WTC11 (cell line): Measurements from ENCODE around the gene GALK2. TPM values are rescaled to one million over a fixed set of nuclear protein-coding genes. Genes with fewer than 3 reads are reported as not detected.
A peak's percentile ranks its signal among the peaks of the same experiment; 100 is the strongest.
"Not testable (repeated sequence)": the region's sequence is repeated elsewhere in the genome, so short reads cannot be mapped to it uniquely, and the experiment has no call there.

Source experiments
- ATAC-seq: fragments of 200-7000 bp; cut with Tn5 transposase; 2 replicates; pipeline ENCODE4 v1.10.0; 2021; ENCODE audit warnings: mild to moderate bottlenecking, moderate library complexity
- CTCF ChIA-PET: fragments of 300-600 bp; sonication (Branson Sonifier 250); formaldehyde crosslinking; loops from one replicate; lab custom pipeline; 2021; ENCODE audit warnings: antibody characterized with exemption; lab: Charles Lee
- POLR2A ChIA-PET: fragments of 350-600 bp; sonication (Branson Sonifier 250); formaldehyde crosslinking; loops from one replicate; lab custom pipeline; 2021; ENCODE audit warnings: antibody characterized with exemption; lab: Charles Lee
- DNase-seq: peaks from one replicate; pipeline ENCODE4 v3.0.0; 2021; ENCODE audit warnings: low spot score
- H3K27ac Mint-ChIP-seq: 2 replicates; pipeline ENCODE4 v1.8.0; 2021; ENCODE audit warnings: mixed read lengths
- H3K27me3 Mint-ChIP-seq: 2 replicates; pipeline ENCODE4 v1.8.0; 2021; ENCODE audit warnings: low read depth, mild to moderate bottlenecking, moderate library complexity, mixed read lengths
- H3K36me3 Mint-ChIP-seq: 2 replicates; pipeline ENCODE4 v1.8.0; 2021; ENCODE audit warnings: mixed read lengths
- H3K4me1 Mint-ChIP-seq: 2 replicates; pipeline ENCODE4 v1.8.0; 2022; ENCODE audit warnings: mixed read lengths
- H3K4me3 Mint-ChIP-seq: 2 replicates; pipeline ENCODE4 v1.8.0; 2021; ENCODE audit warnings: mild to moderate bottlenecking, moderate library complexity, mixed read lengths
- H3K9me3 Mint-ChIP-seq: 2 replicates; pipeline ENCODE4 v1.8.0; 2021; ENCODE audit warnings: mixed read lengths
- CREB1 ChIP-seq: sonication (generic); formaldehyde crosslinking; IDR thresholded peaks from 2 replicates; pipeline ENCODE4 v1.8.0; 2023; ENCODE audit warnings: mild to moderate bottlenecking, missing genetic modification reagents
- ELF4 ChIP-seq: sonication (generic); formaldehyde crosslinking; IDR thresholded peaks from 2 replicates; pipeline ENCODE4 v1.8.1; 2022; ENCODE audit warnings: low read depth, mild to moderate bottlenecking, moderate library complexity, missing genetic modification reagents
- HMGA2 ChIP-seq: fragments of 250-450 bp; sonication (Bioruptor Pico); IDR thresholded peaks from 2 replicates; pipeline ENCODE4 v1.4.0; 2021; ENCODE audit warnings: mild to moderate bottlenecking, moderate library complexity
- JAZF1 ChIP-seq: fragments of 250-450 bp; sonication (Bioruptor Pico); IDR thresholded peaks from 2 replicates; pipeline ENCODE4 v1.9.0; 2021; ENCODE audit warnings: moderate library complexity, mild to moderate bottlenecking, inconsistent platforms
- JUN ChIP-seq: sonication (generic); formaldehyde crosslinking; IDR thresholded peaks from 2 replicates; pipeline ENCODE4 v1.8.0; 2023; ENCODE audit warnings: mild to moderate bottlenecking, missing genetic modification reagents
- NFYB ChIP-seq: sonication (generic); formaldehyde crosslinking; conservative IDR thresholded peaks from 2 replicates; pipeline ENCODE4 v1.8.0; 2022; ENCODE audit warnings: low read depth, missing genetic modification reagents
- NR3C1 ChIP-seq: sonication (generic); formaldehyde crosslinking; conservative IDR thresholded peaks from 2 replicates; pipeline ENCODE4 v1.8.1; 2023; ENCODE audit warnings: low read depth, mild to moderate bottlenecking, missing genetic modification reagents
- TEAD4 ChIP-seq: sonication (generic); formaldehyde crosslinking; IDR thresholded peaks from 2 replicates; pipeline ENCODE4 v1.8.0; 2022; ENCODE audit warnings: mild to moderate bottlenecking, missing genetic modification reagents
- ZBTB21 ChIP-seq: sonication (generic); formaldehyde crosslinking; IDR thresholded peaks from 2 replicates; pipeline ENCODE4 v1.8.1; 2023; ENCODE audit warnings: mild to moderate bottlenecking, missing genetic modification reagents, borderline replicate concordance
- ZNF219 ChIP-seq: sonication (generic); formaldehyde crosslinking; IDR thresholded peaks from 2 replicates; pipeline ENCODE4 v1.8.0; 2023; ENCODE audit warnings: missing genetic modification reagents, mild to moderate bottlenecking, borderline replicate concordance
- ZNF317 ChIP-seq: sonication (generic); formaldehyde crosslinking; IDR thresholded peaks from 2 replicates; pipeline ENCODE4 v1.8.1; 2023; ENCODE audit warnings: low read depth, mild to moderate bottlenecking, moderate library complexity, missing genetic modification reagents, borderline replicate concordance
- total RNA-seq: library from RNA; stranded (reverse); gene quantifications from 3 replicates; pipeline ENCODE4 v1.2.3, GENCODE V29; 2021
- TF ChIP-seq, protein P1 (sequence below): sonication (generic); formaldehyde crosslinking; IDR thresholded peaks from 2 replicates; pipeline ENCODE4 v1.8.1; 2022; ENCODE audit warnings: missing genetic modification reagents, borderline replicate concordance
- TF ChIP-seq, protein P2 (sequence below): fragments of 250-450 bp; sonication (Bioruptor Pico); IDR thresholded peaks from 2 replicates; pipeline ENCODE4 v1.9.0; 2021; ENCODE audit warnings: mild to moderate bottlenecking, borderline replicate concordance
- TF ChIP-seq, protein P3 (sequence below): sonication (generic); formaldehyde crosslinking; IDR thresholded peaks from 2 replicates; pipeline ENCODE4 v1.8.1; 2023; ENCODE audit warnings: mild to moderate bottlenecking, missing genetic modification reagents
- TF ChIP-seq, protein P4 (sequence below): sonication (generic); formaldehyde crosslinking; IDR thresholded peaks from 2 replicates; pipeline ENCODE4 v1.8.1; 2023; ENCODE audit warnings: mild to moderate bottlenecking, missing genetic modification reagents, moderate library complexity
- TF ChIP-seq, protein P5 (sequence below): fragments of 250-450 bp; sonication (Bioruptor Pico); IDR thresholded peaks from 2 replicates; pipeline ENCODE4 v1.9.0; 2021; ENCODE audit warnings: mild to moderate bottlenecking
- TF ChIP-seq, protein P6 (sequence below): sonication (generic); formaldehyde crosslinking; IDR thresholded peaks from 2 replicates; pipeline ENCODE4 v1.8.0; 2023; ENCODE audit warnings: missing genetic modification reagents
- TF ChIP-seq, protein P7 (sequence below): fragments of 250-450 bp; sonication (Bioruptor Pico); conservative IDR thresholded peaks from 2 replicates; pipeline ENCODE4 v1.9.0; 2021; ENCODE audit warnings: mild to moderate bottlenecking

Gene GALK2
- total RNA-seq, 1 experiment from 2014 or later = 16.9 TPM

DNA sequence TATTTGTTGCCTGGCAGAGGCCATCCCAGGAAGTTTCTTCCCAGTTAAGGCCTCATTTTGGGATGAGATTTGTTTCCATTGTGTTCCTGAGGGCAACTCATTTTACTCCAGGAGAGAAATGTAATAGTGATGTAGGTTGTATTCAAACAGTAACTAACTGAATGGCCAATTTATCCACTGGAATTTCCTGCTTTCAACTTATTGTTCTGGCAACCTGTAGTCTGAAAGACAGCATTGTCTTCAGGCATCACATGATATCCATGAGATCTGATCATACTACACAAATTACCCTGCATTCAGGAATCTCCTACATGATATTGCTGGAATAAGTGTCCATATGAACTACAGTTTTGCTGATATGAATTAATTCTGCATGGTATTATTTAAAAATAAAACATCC is 173.5 kb downstream of the GALK2 start (continued):
- TF ChIP-seq, protein P1, sequence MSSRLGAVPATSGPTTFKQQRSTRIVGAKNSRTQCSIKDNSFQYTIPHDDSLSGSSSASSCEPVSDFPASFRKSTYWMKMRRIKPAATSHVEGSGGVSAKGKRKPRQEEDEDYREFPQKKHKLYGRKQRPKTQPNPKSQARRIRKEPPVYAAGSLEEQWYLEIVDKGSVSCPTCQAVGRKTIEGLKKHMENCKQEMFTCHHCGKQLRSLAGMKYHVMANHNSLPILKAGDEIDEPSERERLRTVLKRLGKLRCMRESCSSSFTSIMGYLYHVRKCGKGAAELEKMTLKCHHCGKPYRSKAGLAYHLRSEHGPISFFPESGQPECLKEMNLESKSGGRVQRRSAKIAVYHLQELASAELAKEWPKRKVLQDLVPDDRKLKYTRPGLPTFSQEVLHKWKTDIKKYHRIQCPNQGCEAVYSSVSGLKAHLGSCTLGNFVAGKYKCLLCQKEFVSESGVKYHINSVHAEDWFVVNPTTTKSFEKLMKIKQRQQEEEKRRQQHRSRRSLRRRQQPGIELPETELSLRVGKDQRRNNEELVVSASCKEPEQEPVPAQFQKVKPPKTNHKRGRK (CRISPR knock-in tag) = no peak
- no peak for TF ChIP-seq NR3C1 (CRISPR knock-in tag)

DNA sequence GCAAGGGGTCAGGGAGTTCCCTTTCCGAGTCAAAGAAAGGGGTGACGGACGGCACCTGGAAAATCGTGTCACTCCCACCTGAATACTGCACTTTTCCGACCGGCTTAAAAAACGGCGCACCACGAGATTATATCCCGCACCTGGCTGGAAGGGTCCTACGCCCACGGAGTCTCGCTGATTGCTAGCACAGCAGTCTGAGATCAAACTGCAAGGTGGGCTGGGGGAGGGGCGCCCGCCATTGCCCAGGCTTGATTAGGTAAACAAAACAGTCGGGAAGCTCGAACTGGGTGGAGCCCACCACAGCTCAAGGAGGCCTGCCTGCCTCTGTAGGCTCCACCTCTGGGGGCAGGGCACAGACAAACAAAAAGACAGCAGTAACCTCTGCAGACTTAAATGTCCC is 184.4 kb downstream of the GALK2 start:
- POLR2A ChIA-PET, ATAC-seq, H3K27me3 Mint-ChIP-seq, CTCF ChIA-PET, H3K27ac Mint-ChIP-seq, H3K4me3 Mint-ChIP-seq, H3K4me1 Mint-ChIP-seq: not testable (repeated sequence)
- DNase-seq = peak; percentile 42
- Mint-ChIP-seq H3K36me3 (peaks cover 19% of the 10 kb centered on the region), H3K9me3 (peaks cover 23% of the 10 kb centered on the region)

DNA sequence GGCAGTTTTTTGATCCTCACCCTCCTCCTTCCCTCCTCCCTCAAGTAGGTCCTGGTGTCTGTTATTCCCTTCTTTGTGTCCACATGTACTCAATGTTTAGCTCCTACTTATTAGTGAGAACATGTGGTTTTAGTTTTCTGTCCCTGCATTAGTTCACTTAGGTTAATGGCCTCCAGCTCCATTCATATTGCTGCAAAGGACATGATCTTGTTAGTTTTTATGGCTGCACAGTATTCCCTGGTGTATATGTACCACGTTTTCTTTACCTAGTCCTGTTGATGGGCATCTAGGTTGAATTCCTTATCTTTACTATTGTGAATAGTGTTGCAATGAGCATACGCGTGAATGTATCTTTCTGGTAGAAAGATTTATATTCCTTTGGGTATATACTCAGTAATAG is 191.3 kb downstream of the GALK2 start:
- H3K9me3 Mint-ChIP-seq = no peaks in the 10 kb centered on the region
- CTCF ChIA-PET = interaction anchor here (0.6 kb wide), 1 partner anchor 183 kb away, joined by 3 read pairs; no protein-coding TSS in a partner anchor
- POLR2A ChIA-PET = no interaction called here
- H3K27ac Mint-ChIP-seq = no peak overlapping the region
- H3K4me1 Mint-ChIP-seq = peaks cover 5% of the 10 kb centered on the region; the same call in 1 of the 2 replicates
- H3K4me3 Mint-ChIP-seq = no peak overlapping the region
- ATAC-seq = no peak
- DNase-seq = no peak
- no peak for TF ChIP-seq NR3C1 (CRISPR knock-in tag)
- no peak for TF ChIP-seq ZBTB21 (CRISPR knock-in tag)
- TF ChIP-seq NFYB (CRISPR knock-in tag) = no peak
- TF ChIP-seq, protein P2, sequence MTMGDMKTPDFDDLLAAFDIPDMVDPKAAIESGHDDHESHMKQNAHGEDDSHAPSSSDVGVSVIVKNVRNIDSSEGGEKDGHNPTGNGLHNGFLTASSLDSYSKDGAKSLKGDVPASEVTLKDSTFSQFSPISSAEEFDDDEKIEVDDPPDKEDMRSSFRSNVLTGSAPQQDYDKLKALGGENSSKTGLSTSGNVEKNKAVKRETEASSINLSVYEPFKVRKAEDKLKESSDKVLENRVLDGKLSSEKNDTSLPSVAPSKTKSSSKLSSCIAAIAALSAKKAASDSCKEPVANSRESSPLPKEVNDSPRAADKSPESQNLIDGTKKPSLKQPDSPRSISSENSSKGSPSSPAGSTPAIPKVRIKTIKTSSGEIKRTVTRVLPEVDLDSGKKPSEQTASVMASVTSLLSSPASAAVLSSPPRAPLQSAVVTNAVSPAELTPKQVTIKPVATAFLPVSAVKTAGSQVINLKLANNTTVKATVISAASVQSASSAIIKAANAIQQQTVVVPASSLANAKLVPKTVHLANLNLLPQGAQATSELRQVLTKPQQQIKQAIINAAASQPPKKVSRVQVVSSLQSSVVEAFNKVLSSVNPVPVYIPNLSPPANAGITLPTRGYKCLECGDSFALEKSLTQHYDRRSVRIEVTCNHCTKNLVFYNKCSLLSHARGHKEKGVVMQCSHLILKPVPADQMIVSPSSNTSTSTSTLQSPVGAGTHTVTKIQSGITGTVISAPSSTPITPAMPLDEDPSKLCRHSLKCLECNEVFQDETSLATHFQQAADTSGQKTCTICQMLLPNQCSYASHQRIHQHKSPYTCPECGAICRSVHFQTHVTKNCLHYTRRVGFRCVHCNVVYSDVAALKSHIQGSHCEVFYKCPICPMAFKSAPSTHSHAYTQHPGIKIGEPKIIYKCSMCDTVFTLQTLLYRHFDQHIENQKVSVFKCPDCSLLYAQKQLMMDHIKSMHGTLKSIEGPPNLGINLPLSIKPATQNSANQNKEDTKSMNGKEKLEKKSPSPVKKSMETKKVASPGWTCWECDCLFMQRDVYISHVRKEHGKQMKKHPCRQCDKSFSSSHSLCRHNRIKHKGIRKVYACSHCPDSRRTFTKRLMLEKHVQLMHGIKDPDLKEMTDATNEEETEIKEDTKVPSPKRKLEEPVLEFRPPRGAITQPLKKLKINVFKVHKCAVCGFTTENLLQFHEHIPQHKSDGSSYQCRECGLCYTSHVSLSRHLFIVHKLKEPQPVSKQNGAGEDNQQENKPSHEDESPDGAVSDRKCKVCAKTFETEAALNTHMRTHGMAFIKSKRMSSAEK (CRISPR knock-in tag) = no peak
- TF ChIP-seq, protein P3, sequence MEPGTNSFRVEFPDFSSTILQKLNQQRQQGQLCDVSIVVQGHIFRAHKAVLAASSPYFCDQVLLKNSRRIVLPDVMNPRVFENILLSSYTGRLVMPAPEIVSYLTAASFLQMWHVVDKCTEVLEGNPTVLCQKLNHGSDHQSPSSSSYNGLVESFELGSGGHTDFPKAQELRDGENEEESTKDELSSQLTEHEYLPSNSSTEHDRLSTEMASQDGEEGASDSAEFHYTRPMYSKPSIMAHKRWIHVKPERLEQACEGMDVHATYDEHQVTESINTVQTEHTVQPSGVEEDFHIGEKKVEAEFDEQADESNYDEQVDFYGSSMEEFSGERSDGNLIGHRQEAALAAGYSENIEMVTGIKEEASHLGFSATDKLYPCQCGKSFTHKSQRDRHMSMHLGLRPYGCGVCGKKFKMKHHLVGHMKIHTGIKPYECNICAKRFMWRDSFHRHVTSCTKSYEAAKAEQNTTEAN (CRISPR knock-in tag) = no peak
- TF ChIP-seq ZNF317 (CRISPR knock-in tag) = no peak
- TF ChIP-seq, protein P4, sequence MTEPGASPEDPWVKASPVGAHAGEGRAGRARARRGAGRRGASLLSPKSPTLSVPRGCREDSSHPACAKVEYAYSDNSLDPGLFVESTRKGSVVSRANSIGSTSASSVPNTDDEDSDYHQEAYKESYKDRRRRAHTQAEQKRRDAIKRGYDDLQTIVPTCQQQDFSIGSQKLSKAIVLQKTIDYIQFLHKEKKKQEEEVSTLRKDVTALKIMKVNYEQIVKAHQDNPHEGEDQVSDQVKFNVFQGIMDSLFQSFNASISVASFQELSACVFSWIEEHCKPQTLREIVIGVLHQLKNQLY (CRISPR knock-in tag) = no peak
- no peak for TF ChIP-seq TEAD4
- TF ChIP-seq HMGA2 = no peak
- TF ChIP-seq JUN (CRISPR knock-in tag) = no peak
- TF ChIP-seq ELF4 = no peak
- H3K36me3 Mint-ChIP-seq = 0 out of 2 replicates have a peak, but pooled peaks cover 2% of the 10 kb centered on the region
- H3K27me3 Mint-ChIP-seq = no peaks in the 10 kb centered on the region

DNA sequence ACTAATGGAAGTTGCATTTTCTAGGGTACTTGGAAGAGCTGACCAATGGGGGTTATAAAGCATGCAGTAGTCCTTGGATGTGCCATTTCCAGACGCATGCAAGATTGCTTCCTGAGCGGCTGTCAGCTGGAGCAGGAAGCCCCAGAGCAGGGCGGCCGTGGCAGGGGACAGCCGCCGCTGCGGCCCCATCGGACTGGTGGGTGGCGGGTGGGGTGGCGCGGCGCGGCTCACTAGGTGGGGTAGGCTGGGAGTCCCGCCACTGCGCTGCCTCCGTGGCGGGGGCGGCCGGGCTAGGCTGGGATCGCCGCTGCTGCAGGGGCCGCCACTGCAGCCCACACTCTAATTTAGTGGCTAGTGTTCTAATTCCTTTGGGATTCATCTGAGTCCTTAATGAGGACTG is 196.4 kb downstream of the GALK2 start:
- Mint-ChIP-seq H3K9me3 (no peaks in the 10 kb centered on the region), H3K36me3 (no peaks in the 10 kb centered on the region), H3K27me3 (no peaks in the 10 kb centered on the region), H3K4me1 (peaks cover 5% of the 10 kb centered on the region; the same call in 1 of the 2 replicates), H3K4me3 (no peak overlapping the region), H3K27ac (no peak overlapping the region)
- no peak for DNase-seq
- CTCF ChIA-PET = interaction anchor here (1.4 kb wide), 1 partner anchor 56 kb away, joined by 3 read pairs; the partner anchor contains the start of gene FGF7
- ATAC-seq = no peak
- POLR2A ChIA-PET = no interaction called here
- TF ChIP-seq ZNF317 (CRISPR knock-in tag) (no peak), ZNF219 (CRISPR knock-in tag) (no peak), CREB1 (CRISPR knock-in tag) (no peak), JAZF1 (CRISPR knock-in tag) (no peak)
- TF ChIP-seq, protein P5, sequence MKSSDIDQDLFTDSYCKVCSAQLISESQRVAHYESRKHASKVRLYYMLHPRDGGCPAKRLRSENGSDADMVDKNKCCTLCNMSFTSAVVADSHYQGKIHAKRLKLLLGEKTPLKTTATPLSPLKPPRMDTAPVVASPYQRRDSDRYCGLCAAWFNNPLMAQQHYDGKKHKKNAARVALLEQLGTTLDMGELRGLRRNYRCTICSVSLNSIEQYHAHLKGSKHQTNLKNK (CRISPR knock-in tag) = no peak
- TF ChIP-seq, protein P6, sequence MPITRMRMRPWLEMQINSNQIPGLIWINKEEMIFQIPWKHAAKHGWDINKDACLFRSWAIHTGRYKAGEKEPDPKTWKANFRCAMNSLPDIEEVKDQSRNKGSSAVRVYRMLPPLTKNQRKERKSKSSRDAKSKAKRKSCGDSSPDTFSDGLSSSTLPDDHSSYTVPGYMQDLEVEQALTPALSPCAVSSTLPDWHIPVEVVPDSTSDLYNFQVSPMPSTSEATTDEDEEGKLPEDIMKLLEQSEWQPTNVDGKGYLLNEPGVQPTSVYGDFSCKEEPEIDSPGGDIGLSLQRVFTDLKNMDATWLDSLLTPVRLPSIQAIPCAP (CRISPR knock-in tag) = no peak
- TF ChIP-seq, protein P7, sequence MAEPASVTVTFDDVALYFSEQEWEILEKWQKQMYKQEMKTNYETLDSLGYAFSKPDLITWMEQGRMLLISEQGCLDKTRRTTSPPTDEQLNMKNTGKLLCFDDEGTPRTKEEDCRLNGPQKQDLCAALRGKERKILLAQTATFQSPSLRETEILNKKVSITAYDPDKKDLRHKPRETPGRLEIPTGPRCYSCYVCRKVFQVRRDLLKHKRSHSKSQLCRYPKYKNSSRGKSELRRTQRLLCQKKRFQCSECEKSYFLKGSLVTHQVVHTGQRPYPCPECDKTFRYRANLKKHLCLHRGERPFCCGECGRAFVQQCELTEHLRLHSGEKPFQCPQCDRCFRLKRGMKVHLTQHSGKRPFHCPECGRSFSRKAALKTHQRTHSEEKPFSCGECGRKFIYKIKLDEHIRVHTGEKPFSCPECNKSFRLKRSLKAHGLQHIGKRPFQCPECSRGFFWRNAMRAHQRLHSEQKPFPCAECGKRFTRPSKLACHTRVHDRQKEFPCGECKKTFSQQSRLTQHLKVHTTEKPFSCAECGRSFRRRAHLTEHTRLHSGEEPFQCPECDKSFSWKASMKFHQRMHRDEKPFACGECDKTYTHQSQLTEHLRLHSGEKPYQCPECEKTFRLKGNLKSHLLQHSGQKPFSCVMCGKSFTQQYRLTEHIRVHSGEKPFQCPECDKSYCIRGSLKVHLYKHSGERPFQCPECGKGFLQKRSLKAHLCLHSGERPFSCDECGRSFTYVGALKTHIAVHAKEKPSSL (CRISPR knock-in tag) = no peak
